Transverse colon (tissue), 4 donors: ENCODE data around the gene EEF1B2.

Source experiments
- POLR2AphosphoS5 ChIP-seq, 3 donors: sonication (generic); formaldehyde crosslinking; IDR thresholded peaks; one replicate each; pipeline ENCODE4 v1.6.1; 2016; ENCODE audit warnings: antibody characterized with exemption in 3 of 3
- TF ChIP-seq, protein P1 (sequence below), 5 experiments: fragments of 200-600 bp in 3 of 5; fragments of 450-650 bp in 2 of 5; sonication (generic) in 3 of 5; IDR thresholded peaks; 1 replicate in 2 of 5; 2 replicates in 3 of 5; pipeline ENCODE4 v1.5.1; 2016 to 2017; ENCODE audit warnings: antibody characterized with exemption in 5 of 5, inconsistent platforms in 3 of 5, mild to moderate bottlenecking in 2 of 5, moderate library complexity in 1 of 5

GRCh38 chr2:206150631-206151030 lies 9.1 kb upstream of the EEF1B2 start:
- TF ChIP-seq, protein P1, sequence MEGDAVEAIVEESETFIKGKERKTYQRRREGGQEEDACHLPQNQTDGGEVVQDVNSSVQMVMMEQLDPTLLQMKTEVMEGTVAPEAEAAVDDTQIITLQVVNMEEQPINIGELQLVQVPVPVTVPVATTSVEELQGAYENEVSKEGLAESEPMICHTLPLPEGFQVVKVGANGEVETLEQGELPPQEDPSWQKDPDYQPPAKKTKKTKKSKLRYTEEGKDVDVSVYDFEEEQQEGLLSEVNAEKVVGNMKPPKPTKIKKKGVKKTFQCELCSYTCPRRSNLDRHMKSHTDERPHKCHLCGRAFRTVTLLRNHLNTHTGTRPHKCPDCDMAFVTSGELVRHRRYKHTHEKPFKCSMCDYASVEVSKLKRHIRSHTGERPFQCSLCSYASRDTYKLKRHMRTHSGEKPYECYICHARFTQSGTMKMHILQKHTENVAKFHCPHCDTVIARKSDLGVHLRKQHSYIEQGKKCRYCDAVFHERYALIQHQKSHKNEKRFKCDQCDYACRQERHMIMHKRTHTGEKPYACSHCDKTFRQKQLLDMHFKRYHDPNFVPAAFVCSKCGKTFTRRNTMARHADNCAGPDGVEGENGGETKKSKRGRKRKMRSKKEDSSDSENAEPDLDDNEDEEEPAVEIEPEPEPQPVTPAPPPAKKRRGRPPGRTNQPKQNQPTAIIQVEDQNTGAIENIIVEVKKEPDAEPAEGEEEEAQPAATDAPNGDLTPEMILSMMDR (IDR thresholded peaks at IDR 0.05) = no peak
- TF ChIP-seq POLR2AphosphoS5 (IDR thresholded peaks at IDR 0.05) = no peak
